Heart left ventricle (tissue), 13 donors: ENCODE measurements around the gene RCN2.

ENCODE experiments used
- POLR2A ChIP-seq, 2 donors: fragments of 450-650 bp; IDR thresholded peaks; one replicate each; pipeline ENCODE4 v1.6.1; 2017; ENCODE audit warnings: antibody characterized with exemption in 2 of 2, mild to moderate bottlenecking in 2 of 2, moderate library complexity in 2 of 2
- TF ChIP-seq, protein P1 (sequence below), 12 donors: fragments of 200-600 bp; sonication (generic) in 4 of 12; IDR thresholded peaks; one replicate each; pipeline versions ENCODE4 v1.5.0 to v1.8.0; 2018 to 2022; ENCODE audit warnings: antibody characterized with exemption in 12 of 12, mild to moderate bottlenecking in 5 of 12
- donor health status: ischemic (EF 13 %, LVEDD 7.1; RV severe dilation, severe dysfunction).
- donor health status: DM: no; HTN: yes; CAD: no.
- donor health status: DM: no; HTN: no; CAD: no.
- donor health status: ischemic (EF 25% LVEDD 6.9; RV normal size, moderate dysfunction).
- donor health status: ischemic (EF 25% LVEDD 5.7; RV mildly dilated, moderate dysfunction).
- donor health status: ischemic (EF 35%, LVEDD 5.7; RV mildly dilated, moderate dysfunction).
- donor health status: nonischemic (EF 11% LVEDD 7.7; RV severe dilation, severe dysfunction).
- donor health status: DM: yes; HTN: yes; CAD: no.
- donor health status: PGD.
- donor health status: ischemic (EF 29% LVEDD 5.4; RV normal size, mild dysfunction).
- donor health status: nonischemic (EF 23%, LVEDD 6.1; RV moderate dilation, normal function).

DNA sequence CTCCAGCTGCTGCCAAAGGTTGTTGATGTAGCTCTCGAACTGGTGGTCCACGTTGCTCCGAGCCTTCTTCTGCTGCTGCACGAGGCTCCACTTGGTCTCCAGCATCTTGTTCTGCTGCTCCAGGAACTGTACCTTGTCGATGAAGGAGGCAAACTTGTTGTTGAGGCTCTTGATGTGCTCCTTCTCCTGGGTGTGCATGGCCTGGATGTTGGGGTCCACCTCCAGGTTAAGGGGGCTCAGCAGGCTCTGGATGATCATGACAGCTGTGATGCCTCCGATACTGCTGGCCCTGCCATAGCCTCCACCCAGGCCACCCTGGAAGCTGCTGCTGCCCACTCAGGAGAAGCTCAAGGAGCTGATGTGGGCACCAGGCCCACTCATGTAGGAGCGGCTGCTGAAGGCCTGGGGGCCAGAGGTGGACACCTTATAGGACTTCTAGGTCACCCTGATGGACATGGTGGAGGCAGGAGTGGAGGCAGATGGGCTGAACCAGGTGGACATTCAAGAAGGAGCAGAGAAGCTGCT lies 48.5 kb downstream of the RCN2 start:
- TF ChIP-seq, protein P1, sequence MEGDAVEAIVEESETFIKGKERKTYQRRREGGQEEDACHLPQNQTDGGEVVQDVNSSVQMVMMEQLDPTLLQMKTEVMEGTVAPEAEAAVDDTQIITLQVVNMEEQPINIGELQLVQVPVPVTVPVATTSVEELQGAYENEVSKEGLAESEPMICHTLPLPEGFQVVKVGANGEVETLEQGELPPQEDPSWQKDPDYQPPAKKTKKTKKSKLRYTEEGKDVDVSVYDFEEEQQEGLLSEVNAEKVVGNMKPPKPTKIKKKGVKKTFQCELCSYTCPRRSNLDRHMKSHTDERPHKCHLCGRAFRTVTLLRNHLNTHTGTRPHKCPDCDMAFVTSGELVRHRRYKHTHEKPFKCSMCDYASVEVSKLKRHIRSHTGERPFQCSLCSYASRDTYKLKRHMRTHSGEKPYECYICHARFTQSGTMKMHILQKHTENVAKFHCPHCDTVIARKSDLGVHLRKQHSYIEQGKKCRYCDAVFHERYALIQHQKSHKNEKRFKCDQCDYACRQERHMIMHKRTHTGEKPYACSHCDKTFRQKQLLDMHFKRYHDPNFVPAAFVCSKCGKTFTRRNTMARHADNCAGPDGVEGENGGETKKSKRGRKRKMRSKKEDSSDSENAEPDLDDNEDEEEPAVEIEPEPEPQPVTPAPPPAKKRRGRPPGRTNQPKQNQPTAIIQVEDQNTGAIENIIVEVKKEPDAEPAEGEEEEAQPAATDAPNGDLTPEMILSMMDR (IDR thresholded peaks at IDR 0.05): no peak
- TF ChIP-seq POLR2A (IDR thresholded peaks at IDR 0.05): no peak
